VCaP (cell line): Measurements from ENCODE around the gene DSC2.

Experiments used
- H3K27ac ChIP-seq: fragments of 450-650 bp; 2 replicates; pipeline ENCODE4 v1.5.1; 2017
- CTCF ChIP-seq: fragments of 450-650 bp; conservative IDR thresholded peaks from 2 replicates; pipeline ENCODE4 v1.5.1; 2017; ENCODE audit warnings: mild to moderate bottlenecking, moderate library complexity

DSC2 gene

GRCh38 chr18:31066266-31066665, 36.0 kb downstream of the DSC2 start:
- TF ChIP-seq CTCF = no peak
- no peak overlapping the region for H3K27ac ChIP-seq

GRCh38 chr18:31065036-31065773, 37.0 kb downstream of the DSC2 start:
- no peak overlapping the region for H3K27ac ChIP-seq
- TF ChIP-seq CTCF = no peak

- TF ChIP-seq CTCF = no peak
- no peak overlapping the region for H3K27ac ChIP-seq
These were observed 38.1 kb downstream of the DSC2 start for GRCh38 chr18:31064130-31064529.

GRCh38 chr18:31061945-31062344, 40.3 kb downstream of the DSC2 start:
- no peak overlapping the region for H3K27ac ChIP-seq
- TF ChIP-seq CTCF = no peak

- no peak for TF ChIP-seq CTCF
- no peak overlapping the region for H3K27ac ChIP-seq
These were observed 43.3 kb downstream of the DSC2 start for GRCh38 chr18:31058897-31059296.

GRCh38 chr18:31057917-31058316, 44.3 kb downstream of the DSC2 start:
- no peak overlapping the region for H3K27ac ChIP-seq
- no peak for TF ChIP-seq CTCF

GRCh38 chr18:31057051-31057450, 45.2 kb downstream of the DSC2 start:
- TF ChIP-seq CTCF = no peak
- H3K27ac ChIP-seq = peak overlapping the region; percentile 54; the same call in 1 of the 2 replicates
